ENCODE data around the gene SRPK3.

GRCh38 chrX:153766098-153766817 lies 14.6 kb upstream of the SRPK3 start:
- TF ChIP-seq CTCF (IDR thresholded peaks at IDR 0.05; ENCODE audit: poor library complexity, severe bottlenecking) (no peak), EP300 (conservative IDR thresholded peaks at IDR 0.05; ENCODE audit: poor library complexity, severe bottlenecking) (no peak), TAF1 (IDR thresholded peaks at IDR 0.05; ENCODE audit: low read depth) (no peak), POLR2AphosphoS5 (IDR thresholded peaks at IDR 0.05) (peak; percentile 36), SMC3 (conservative IDR thresholded peaks at IDR 0.05; ENCODE audit: poor library complexity) (peak; percentile 45), EZH2 (IDR thresholded peaks at IDR 0.05; ENCODE audit: borderline replicate concordance, insufficient read depth, low read length, poor library complexity, severe bottlenecking) (no peak), RAD21 (conservative IDR thresholded peaks at IDR 0.05) (no peak), MXI1 (conservative IDR thresholded peaks at IDR 0.05; ENCODE audit: poor library complexity, severe bottlenecking) (no peak)
